ENCODE results near the gene OLFML2A.

DNA sequence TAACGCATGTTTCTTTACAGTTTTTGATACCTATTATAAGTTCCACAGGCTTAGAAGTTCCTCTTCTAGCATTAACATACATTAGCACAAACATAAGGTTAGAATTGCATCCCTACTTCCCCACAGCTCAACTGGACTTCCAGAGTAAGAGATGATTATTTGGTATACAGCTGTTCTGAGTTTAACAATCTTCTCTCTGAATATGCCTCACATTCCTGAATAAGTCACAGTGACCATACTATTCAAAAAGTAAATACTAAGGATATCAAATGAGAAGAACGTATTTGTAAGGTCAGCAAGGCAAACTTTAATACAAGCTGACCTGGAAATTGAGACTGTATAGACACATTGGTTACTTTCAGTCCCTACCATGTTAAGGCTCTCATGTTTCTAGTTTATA, 27.2 kb upstream of the OLFML2A start:
- TF ChIP-seq, protein P1, sequence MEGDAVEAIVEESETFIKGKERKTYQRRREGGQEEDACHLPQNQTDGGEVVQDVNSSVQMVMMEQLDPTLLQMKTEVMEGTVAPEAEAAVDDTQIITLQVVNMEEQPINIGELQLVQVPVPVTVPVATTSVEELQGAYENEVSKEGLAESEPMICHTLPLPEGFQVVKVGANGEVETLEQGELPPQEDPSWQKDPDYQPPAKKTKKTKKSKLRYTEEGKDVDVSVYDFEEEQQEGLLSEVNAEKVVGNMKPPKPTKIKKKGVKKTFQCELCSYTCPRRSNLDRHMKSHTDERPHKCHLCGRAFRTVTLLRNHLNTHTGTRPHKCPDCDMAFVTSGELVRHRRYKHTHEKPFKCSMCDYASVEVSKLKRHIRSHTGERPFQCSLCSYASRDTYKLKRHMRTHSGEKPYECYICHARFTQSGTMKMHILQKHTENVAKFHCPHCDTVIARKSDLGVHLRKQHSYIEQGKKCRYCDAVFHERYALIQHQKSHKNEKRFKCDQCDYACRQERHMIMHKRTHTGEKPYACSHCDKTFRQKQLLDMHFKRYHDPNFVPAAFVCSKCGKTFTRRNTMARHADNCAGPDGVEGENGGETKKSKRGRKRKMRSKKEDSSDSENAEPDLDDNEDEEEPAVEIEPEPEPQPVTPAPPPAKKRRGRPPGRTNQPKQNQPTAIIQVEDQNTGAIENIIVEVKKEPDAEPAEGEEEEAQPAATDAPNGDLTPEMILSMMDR (IDR thresholded peaks at IDR 0.05; ENCODE audit: insufficient read depth, low read length, poor library complexity, severe bottlenecking) = no peak
- TF ChIP-seq EZH2phosphoT487 (conservative IDR thresholded peaks at IDR 0.05; ENCODE audit: low read length) = no peak
